Panc1 (cell line): ENCODE measurements around the gene DAB2IP. TPM values are rescaled to one million over a fixed set of nuclear protein-coding genes. Genes with fewer than 3 reads are reported as not detected.

Experiments used
- ATAC-seq: fragments of 200-7000 bp; cut with Tn5 transposase; 2 replicates; pipeline ENCODE4 v1.9.1; 2020; ENCODE audit warnings: mild to moderate bottlenecking, moderate library complexity
- BruUV-seq: library from RNA; stranded (reverse); fragments of 400-500 nt; replicated peaks from 2 replicates; lab custom pipeline; 2021; lab: Mats Ljungman, UMichigan
- CTCF ChIA-PET: fragments of 300-600 bp; sonication (Branson Sonifier 250); formaldehyde crosslinking; loops from one replicate; lab custom pipeline; 2022; ENCODE audit warnings: antibody characterized with exemption; lab: Charles Lee
- POLR2A ChIA-PET: fragments of 300-600 bp; sonication (Branson Sonifier 250); formaldehyde crosslinking; loops from one replicate; lab custom pipeline; 2022; ENCODE audit warnings: antibody characterized with exemption; lab: Charles Lee
- DNase-seq: peaks from one replicate; pipeline ENCODE4 v3.0.0-alpha.2; 2010; ENCODE audit warnings: low read depth, low spot score
- H3K27ac ChIP-seq: 2 replicates; pipeline ENCODE4 v1.5.1; 2011; ENCODE audit warnings: mild to moderate bottlenecking, low read length, inconsistent platforms
- H3K27me3 ChIP-seq: fragments of 200-500 bp; sonication (Bioruptor generic); 2 replicates; pipeline ENCODE4 v1.6.0; 2014; ENCODE audit warnings: low read length, inconsistent platforms; ENCODE audit not compliant: control insufficient read depth, insufficient read depth
- H3K36me3 ChIP-seq: fragments of 200-500 bp; sonication (Bioruptor generic); 2 replicates; pipeline ENCODE4 v1.5.1; 2014; ENCODE audit warnings: inconsistent platforms, mild to moderate bottlenecking, low read length, moderate library complexity; ENCODE audit not compliant: control insufficient read depth, insufficient read depth
- H3K4me1 ChIP-seq: 2 replicates; pipeline ENCODE4 v1.5.1; 2011; ENCODE audit warnings: inconsistent platforms, mild to moderate bottlenecking, low read length, moderate library complexity; ENCODE audit not compliant: control insufficient read depth, insufficient read depth
- H3K4me3 ChIP-seq, 2 experiments: 2 replicates each; pipeline ENCODE4 v1.5.1; 2011 to 2012; ENCODE audit warnings: low read depth in 2 of 2, low read length in 2 of 2, mild to moderate bottlenecking in 2 of 2, inconsistent platforms in 1 of 2, moderate library complexity in 1 of 2
- H3K9me3 ChIP-seq: fragments of 200-500 bp; sonication (Bioruptor generic); 2 replicates; pipeline ENCODE4 v1.5.1; 2014; ENCODE audit warnings: low read depth, mild to moderate bottlenecking, inconsistent platforms, low read length, moderate library complexity; ENCODE audit not compliant: control insufficient read depth, insufficient read depth
- CTCF ChIP-seq: fragments of 450-650 bp; IDR thresholded peaks from 2 replicates; pipeline ENCODE4 v1.5.1; 2017; ENCODE audit warnings: mild to moderate bottlenecking
- POLR2AphosphoS5 ChIP-seq: IDR thresholded peaks from 2 replicates; pipeline ENCODE4 v1.6.1; 2012; ENCODE audit warnings: mild to moderate bottlenecking, low read depth, low read length, moderate library complexity
- SIN3A ChIP-seq: IDR thresholded peaks from 2 replicates; pipeline ENCODE4 v1.6.1; 2012; ENCODE audit warnings: low read depth, mild to moderate bottlenecking, low read length, moderate library complexity, borderline replicate concordance; ENCODE audit not compliant: insufficient read depth
- TCF7L2 ChIP-seq: IDR thresholded peaks from 2 replicates; pipeline ENCODE4 v1.6.1; 2011; ENCODE audit warnings: mild to moderate bottlenecking, low read depth, low read length, inconsistent platforms
- in situ Hi-C: cut with HindIII; loops from 2 replicates; pipeline ENCODE4 v1.10.0; 2016; ENCODE audit warnings: low sequenced_read_pairs, low pct_unique_long_range_greater_than_20kb
- intact Hi-C: fragments of 100-400 bp; cut with micrococcal nuclease; formaldehyde crosslinking; loops from one replicate; pipeline ENCODE4 v1.10.0; 2022; ENCODE audit not compliant: unreplicated experiment
- total RNA-seq: library from RNA; stranded (reverse); gene quantifications from one replicate; pipeline ENCODE4 v1.2.1, GENCODE V29; 2021; ENCODE audit not compliant: unreplicated experiment
- TF ChIP-seq, protein P1 (sequence below), 2 experiments: IDR thresholded peaks; 2 replicates each; pipeline ENCODE4 v1.6.1; 2011 to 2012; ENCODE audit warnings: low read depth in 2 of 2, control low read depth in 1 of 2, low read length in 1 of 2, mild to moderate bottlenecking in 1 of 2, moderate library complexity in 1 of 2; ENCODE audit not compliant: insufficient read depth in 1 of 2

DAB2IP gene
- total RNA-seq, 1 experiment from 2014 or later = 18.4 TPM

DNA sequence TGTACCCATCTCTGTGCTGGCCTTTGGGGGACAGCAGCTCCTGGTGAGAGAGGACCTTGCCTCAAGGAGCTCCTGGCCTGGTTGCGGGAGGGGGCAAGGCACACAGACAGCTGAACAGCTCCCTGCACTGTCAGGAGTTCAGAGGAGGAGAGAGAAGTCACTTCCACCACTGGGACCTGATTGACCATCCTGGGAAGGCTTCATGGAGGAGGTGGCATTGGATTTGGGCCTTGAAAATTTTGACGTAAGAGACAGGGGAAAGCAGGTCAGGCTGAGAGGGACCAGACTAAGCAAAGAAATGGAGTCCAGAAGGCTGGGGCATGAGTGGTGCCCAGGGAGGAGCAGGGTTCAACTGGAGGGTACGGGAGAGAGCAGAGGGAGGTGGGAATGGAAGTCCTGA is 20.3 kb upstream of the DAB2IP start:
- in situ Hi-C loops = no loop called here
- BruUV-seq = no TSS peak
- no peak overlapping the region for H3K4me3 ChIP-seq
- ChIA-PET CTCF (no interaction called here), POLR2A (no interaction called here)
- H3K4me1 ChIP-seq = no peaks in the 10 kb centered on the region
- H3K27ac ChIP-seq = no peak overlapping the region
- no peaks in the 10 kb centered on the region for H3K36me3 ChIP-seq
- H3K9me3 ChIP-seq = no peaks in the 10 kb centered on the region
- ATAC-seq (no peak), DNase-seq (no peak)
- no peaks in the 10 kb centered on the region for H3K27me3 ChIP-seq
- intact Hi-C loops = loop anchor here (10.0 kb wide), 1 partner anchor 364 kb away; no protein-coding TSS in a partner anchor
- TF ChIP-seq TCF7L2 (no peak), POLR2AphosphoS5 (no peak), CTCF (no peak)

DNA sequence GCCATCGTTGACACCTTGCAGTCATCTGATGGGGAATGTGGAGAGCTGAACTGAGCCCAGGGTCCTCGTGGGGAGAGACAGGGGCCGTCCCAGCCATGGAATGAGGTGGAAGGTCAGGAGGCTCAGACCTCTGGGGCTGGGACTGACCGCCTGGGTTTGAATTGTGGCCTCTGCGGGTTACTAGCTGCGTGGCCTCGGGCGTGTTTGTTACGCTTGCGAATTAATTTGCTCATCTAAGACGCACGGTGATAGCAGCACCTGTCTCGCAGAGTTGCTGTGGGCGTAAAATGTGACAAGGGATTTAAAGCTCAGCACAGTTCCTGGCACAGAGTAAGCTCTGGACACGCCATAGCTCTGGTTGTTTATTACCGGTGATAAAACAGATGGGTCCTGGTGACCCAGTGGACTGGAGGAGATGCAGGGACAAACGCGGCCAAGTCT is 19.4 kb upstream of the DAB2IP start:
- no peak for ATAC-seq
- CTCF ChIA-PET = interaction anchor here (0.6 to 0.8 kb wide), 2 partner anchors 9 to 248 kb away, joined by 3 read pairs; no protein-coding TSS in a partner anchor

More for the DNA sequence above, 19.4 kb upstream of the DAB2IP start:
- no peaks in the 10 kb centered on the region for H3K9me3 ChIP-seq
- intact Hi-C loops = loop anchor here (10.0 kb wide), 1 partner anchor 363 kb away; no protein-coding TSS in a partner anchor
- H3K36me3 ChIP-seq = no peaks in the 10 kb centered on the region
- in situ Hi-C loops = no loop called here
- POLR2A ChIA-PET = no interaction called here
- no TSS peak for BruUV-seq
- no peak overlapping the region for H3K4me3 ChIP-seq
- no peak overlapping the region for H3K27ac ChIP-seq
- TF ChIP-seq SIN3A = no peak
- no peak for TF ChIP-seq CTCF
- TF ChIP-seq, protein P1, sequence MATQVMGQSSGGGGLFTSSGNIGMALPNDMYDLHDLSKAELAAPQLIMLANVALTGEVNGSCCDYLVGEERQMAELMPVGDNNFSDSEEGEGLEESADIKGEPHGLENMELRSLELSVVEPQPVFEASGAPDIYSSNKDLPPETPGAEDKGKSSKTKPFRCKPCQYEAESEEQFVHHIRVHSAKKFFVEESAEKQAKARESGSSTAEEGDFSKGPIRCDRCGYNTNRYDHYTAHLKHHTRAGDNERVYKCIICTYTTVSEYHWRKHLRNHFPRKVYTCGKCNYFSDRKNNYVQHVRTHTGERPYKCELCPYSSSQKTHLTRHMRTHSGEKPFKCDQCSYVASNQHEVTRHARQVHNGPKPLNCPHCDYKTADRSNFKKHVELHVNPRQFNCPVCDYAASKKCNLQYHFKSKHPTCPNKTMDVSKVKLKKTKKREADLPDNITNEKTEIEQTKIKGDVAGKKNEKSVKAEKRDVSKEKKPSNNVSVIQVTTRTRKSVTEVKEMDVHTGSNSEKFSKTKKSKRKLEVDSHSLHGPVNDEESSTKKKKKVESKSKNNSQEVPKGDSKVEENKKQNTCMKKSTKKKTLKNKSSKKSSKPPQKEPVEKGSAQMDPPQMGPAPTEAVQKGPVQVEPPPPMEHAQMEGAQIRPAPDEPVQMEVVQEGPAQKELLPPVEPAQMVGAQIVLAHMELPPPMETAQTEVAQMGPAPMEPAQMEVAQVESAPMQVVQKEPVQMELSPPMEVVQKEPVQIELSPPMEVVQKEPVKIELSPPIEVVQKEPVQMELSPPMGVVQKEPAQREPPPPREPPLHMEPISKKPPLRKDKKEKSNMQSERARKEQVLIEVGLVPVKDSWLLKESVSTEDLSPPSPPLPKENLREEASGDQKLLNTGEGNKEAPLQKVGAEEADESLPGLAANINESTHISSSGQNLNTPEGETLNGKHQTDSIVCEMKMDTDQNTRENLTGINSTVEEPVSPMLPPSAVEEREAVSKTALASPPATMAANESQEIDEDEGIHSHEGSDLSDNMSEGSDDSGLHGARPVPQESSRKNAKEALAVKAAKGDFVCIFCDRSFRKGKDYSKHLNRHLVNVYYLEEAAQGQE (IDR thresholded peaks at IDR 0.05; ENCODE audit: insufficient read depth in 1 of 2, low read depth in 2 of 2, low read length in 1 of 2) = no peak
- no peak for TF ChIP-seq POLR2AphosphoS5
- no peak for TF ChIP-seq TCF7L2
- H3K27me3 ChIP-seq = no peaks in the 10 kb centered on the region
- H3K4me1 ChIP-seq = no peaks in the 10 kb centered on the region
- no peak for DNase-seq
